Stimulated activated CD8-positive, alpha-beta memory T cell treated with anti-CD3 and anti-CD28 coated beads, Interleukin-2, amount 100 ng/mL, for 1 hour (primary cell): ENCODE data around the gene POTEE.
"Not testable (repeated sequence)": the region's sequence is repeated elsewhere in the genome, so short reads cannot be mapped to it uniquely, and the experiment has no call there.

ENCODE experiments used
- DNase-seq, 2 donors: peaks; one replicate each; pipeline ENCODE4 v3.0.0-alpha.2; 2020; ENCODE audit warnings: low read depth in 2 of 2

The POTEE gene

GRCh38 chr2:131209030-131209772, at the start of gene POTEE:
TSS of gene POTEE (plus strand) at chr2:131209536. CDS start at chr2:131218403, 8,867 bp downstream.
- DNase-seq: not testable (repeated sequence)

- DNase-seq: not testable (repeated sequence)
Observed at GRCh38 chr2:131165562-131165961, 43.8 kb upstream of the POTEE start.

DNA sequence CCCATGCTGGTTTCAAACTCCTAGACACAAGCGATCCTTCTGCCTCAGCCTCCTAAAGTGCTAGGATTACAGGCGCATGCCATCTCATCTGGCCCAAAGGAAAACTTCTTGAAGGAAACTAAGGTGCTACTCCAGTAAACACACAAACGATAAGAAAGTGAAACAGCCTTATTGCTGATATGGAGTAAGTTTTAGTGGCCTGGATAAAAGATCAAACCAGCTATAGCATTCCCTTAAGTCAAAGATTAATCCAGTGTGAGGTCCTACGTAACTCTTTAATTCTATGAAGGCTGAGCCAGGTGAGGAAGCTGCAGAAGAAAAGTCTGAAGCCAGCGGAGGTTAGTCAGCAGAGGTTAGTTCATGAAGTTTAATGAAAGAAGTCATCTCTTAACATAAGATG, 40.8 kb upstream of the POTEE start:
- no peak for DNase-seq

DNA sequence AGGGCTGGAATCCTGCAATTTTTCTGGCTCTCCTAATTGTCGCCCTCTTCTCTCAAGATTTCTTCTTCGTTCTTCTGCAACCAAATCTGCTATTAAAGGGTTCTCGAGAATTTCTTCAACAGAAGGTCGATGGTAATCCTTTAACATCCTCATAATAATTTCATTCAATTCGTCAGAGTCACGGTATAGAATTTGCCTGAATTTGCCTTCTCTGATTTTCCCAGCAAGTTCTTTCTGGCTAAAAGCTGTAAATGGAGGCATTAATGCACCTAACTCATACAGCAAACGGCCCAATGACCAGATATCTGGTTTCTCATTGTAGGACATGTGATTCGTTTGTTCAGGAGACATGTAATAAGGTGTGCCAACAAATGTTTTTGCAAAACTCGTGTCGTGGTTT, 31.3 kb upstream of the POTEE start:
- not testable (repeated sequence) for DNase-seq

DNA sequence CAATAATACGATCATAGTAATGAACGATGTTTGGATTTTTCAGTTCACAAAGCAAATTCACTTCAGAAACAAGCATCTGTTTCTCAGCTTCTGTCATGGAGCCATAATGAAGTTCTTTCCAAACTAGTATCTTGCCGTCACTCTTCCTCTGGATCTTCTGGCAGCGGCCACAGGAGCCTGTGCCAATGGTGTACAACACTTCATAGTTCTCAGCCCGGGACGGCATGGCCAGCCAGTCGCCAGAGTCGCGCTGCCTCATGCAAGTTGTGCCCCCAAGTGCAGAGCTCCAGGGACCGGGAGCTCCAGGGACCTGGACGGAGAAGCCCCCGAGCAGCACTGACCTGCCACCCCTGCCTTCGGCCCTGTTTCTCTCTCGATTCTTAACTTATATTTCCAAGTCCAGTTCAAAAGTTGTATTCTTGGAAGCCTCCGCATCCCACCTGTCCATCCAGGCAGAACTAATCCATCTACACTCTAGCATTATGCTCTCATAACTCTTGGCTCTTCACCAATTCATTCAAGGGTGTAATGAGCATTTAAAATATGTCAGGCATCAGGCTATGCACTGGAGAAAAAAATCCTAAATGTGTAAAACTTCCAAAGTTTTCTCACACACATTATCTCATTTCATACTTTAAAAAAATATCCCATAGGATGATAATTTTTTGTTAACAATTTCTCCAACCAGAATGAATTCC, 30.5 kb upstream of the POTEE start:
- not testable (repeated sequence) for DNase-seq

DNA sequence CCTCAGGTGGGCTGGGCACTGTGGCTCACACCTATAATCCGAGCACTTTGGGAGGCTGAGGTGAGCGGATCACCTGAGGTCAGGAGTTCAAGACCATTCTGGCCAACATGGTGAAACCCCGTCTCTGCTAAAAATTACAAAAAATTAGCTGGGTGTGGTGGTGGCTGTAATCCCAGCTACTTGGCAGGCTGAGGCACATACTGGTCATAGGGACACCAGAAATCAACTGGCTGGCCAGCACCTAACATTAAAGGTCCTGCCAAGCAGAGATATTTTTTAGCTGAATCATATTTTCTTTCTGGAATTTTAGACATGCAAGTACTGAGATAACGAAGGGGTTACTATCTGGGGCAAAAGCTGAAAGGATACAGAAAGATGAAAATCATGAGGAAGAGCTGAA, 27.9 kb upstream of the POTEE start:
- not testable (repeated sequence) for DNase-seq

DNA sequence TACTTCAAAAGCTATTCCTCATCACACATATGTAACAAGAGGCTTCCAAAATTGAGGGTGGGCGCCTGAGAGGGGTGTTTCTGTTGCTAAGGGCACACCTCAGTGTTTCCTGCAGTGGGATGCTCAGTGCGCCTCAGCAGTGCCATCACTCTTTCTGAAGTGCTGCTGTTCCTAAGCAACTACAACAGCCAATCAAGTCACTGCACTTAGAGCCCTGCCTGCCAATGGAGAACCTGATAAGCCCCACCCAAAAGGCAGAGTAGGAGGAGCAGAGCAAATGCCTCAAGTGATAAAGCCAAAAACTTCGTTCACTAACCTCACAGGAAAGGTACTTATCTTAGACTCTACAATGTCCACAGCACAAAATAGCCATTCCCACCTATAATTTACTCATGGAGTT, 15.9 kb upstream of the POTEE start:
- not testable (repeated sequence) for DNase-seq

GRCh38 chr2:131196186-131196585, 13.2 kb upstream of the POTEE start:
- not testable (repeated sequence) for DNase-seq

- no peak for DNase-seq
Observed at GRCh38 chr2:131201098-131201497, 8.2 kb upstream of the POTEE start.

DNA sequence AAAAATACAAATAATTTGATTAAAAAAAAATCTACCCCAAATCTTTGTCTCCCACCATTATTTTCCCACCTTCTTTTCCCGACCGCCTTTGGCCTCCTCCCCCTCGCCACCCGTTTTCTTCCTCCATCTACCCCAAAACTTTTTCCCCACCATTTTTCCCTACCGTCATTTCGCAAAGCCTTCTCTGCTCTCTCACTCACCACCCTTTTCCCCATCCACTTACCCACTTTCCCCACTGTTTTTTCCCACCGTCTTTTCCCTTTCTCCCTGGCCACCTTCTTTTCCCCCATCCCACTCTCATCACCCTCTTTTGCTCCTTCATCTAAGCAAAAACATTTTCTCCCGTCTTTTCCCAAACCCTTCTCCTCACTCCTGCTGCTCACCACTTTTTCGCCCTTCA, 1.5 kb upstream of the POTEE start:
- not testable (repeated sequence) for DNase-seq

- DNase-seq: not testable (repeated sequence)
Observed at GRCh38 chr2:131209773-131210104, 403 bp downstream of the POTEE start.

GRCh38 chr2:131210434-131211211, 1.3 kb downstream of the POTEE start:
- not testable (repeated sequence) for DNase-seq

GRCh38 chr2:131217238-131217986, 8.1 kb downstream of the POTEE start:
- not testable (repeated sequence) for DNase-seq

DNA sequence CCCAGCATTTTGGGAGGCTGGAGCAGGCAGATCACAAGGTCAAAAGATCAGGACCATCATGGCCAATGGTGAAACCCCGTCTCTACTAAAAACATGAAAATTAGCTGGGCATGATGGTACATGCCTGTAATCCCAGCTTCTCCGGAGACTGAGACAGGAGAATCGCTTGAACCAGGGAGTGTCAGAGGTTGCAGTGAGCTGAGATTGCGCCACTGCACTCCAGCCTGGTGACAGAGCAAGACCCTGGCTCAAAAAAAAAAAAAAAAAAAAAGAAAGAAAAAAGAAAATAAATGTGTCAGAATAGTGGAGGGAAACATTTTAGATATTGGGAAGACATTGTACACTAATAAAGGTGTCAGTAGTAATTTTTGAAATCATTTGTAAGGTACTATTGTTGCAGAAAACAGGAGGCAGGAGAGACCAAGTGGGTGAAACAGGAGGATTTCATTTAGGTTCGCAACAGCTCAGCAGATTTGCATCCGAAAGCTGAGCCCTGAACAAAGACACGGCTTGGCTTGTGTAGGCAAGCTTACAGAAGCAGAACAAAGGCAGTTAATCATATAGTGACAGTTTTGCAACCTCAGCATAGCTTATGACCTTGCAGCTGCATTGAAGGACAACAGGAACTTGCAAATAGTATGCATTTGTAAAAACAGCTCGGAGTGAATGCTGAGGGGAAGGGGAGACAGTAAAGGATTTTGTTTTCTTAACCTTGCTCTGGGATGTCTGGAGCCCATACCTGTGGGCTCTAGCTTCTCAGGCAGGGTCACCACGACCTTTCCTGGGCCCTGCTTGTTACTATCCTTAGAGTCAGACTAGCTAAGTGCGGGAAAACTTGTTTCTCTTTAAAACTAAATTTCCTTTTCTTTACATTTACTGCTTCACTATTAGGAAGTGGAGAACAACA, 26.5 kb downstream of the POTEE start:
- not testable (repeated sequence) for DNase-seq
